K562 (cell line): ENCODE results near the gene TRABD. TPM values are rescaled to one million over a fixed set of nuclear protein-coding genes. Genes with fewer than 3 reads are reported as not detected.
A peak's percentile ranks its signal among the peaks of the same experiment; 100 is the strongest.

Experiments
- ELF4 ChIP-seq: fragments of 450-650 bp; formaldehyde crosslinking; IDR thresholded peaks from 2 replicates; pipeline ENCODE4 v1.4.0; 2022; ENCODE audit warnings: missing genetic modification characterization
- L3MBTL2 ChIP-seq: fragments of 450-650 bp; IDR thresholded peaks from 2 replicates; pipeline ENCODE4 v1.6.1; 2016; ENCODE audit warnings: mild to moderate bottlenecking, moderate library complexity
- MCM2 ChIP-seq: fragments of 450-650 bp; IDR thresholded peaks from 2 replicates; pipeline ENCODE4 v1.6.1; 2017; ENCODE audit warnings: low read depth, mild to moderate bottlenecking
- MYBL2 ChIP-seq, 2 experiments: fragments of 450-650 bp in 1 of 2; sonication (generic) in 1 of 2; formaldehyde crosslinking in 1 of 2; IDR thresholded peaks; 2 replicates each; pipeline versions ENCODE4 v1.6.1 to v1.8.1; 2017 to 2022; ENCODE audit warnings: borderline replicate concordance in 1 of 2, inconsistent platforms in 1 of 2, low read depth in 1 of 2, mild to moderate bottlenecking in 1 of 2, missing genetic modification reagents in 1 of 2, moderate library complexity in 1 of 2
- PHB2 ChIP-seq: fragments of 450-650 bp; IDR thresholded peaks from 2 replicates; pipeline ENCODE4 v1.6.1; 2017; ENCODE audit warnings: low read depth
- POLR3G ChIP-seq: IDR thresholded peaks from 2 replicates; pipeline ENCODE4 v1.6.1; 2011; ENCODE audit not compliant: insufficient read length, insufficient replicate concordance; ENCODE audit errors: extremely low read depth
- SNRNP70 ChIP-seq: fragments of 200-400 bp; formaldehyde crosslinking; optimal IDR thresholded peaks from 2 replicates; pipeline ENCODE3; 2017; ENCODE audit warnings: low read depth, low read length
- THRAP3 ChIP-seq: fragments of 450-650 bp; IDR thresholded peaks from 2 replicates; pipeline ENCODE4 v1.6.1; 2016; ENCODE audit warnings: mild to moderate bottlenecking, inconsistent platforms, borderline replicate concordance
- ZBTB17 ChIP-seq: fragments of 450-650 bp; formaldehyde crosslinking; IDR thresholded peaks from 2 replicates; pipeline ENCODE4 v1.4.0; 2020; ENCODE audit warnings: mild to moderate bottlenecking
- ZBTB7A ChIP-seq: IDR thresholded peaks from 2 replicates; pipeline ENCODE4 v1.6.1; 2011; ENCODE audit warnings: low read depth, mild to moderate bottlenecking, low read length, moderate library complexity, borderline replicate concordance; ENCODE audit not compliant: control insufficient read depth
- ZNF12 ChIP-seq: sonication (generic); formaldehyde crosslinking; IDR thresholded peaks from 2 replicates; pipeline ENCODE4 v1.4.0; 2020; ENCODE audit warnings: mild to moderate bottlenecking, missing genetic modification reagents
- ZNF583 ChIP-seq: fragments of 250-450 bp; sonication (Bioruptor Pico); IDR thresholded peaks from 2 replicates; pipeline ENCODE4 v1.4.0; 2020
- polyA plus RNA-seq, 8 experiments: library from polyadenylated mRNA; depleted of rRNA in 4 of 8; stranded (reverse) in 5 of 8; unstranded in 3 of 8; fragments of >200 nt; fragmentation: Nextera tagmentation in 2 of 8; fragmentation: Illumina TruSeq in 1 of 8; extraction: Ambion mirVana in 2 of 8; extraction: Trizol in 1 of 8; gene quantifications; 2 replicates each; pipeline versions ENCODE4 v1.2.1 to v1.2.3, GENCODE V29; 2011 to 2014; ENCODE audit warnings: inconsistent platforms in 1 of 8, missing spikeins in 1 of 8
- total RNA-seq, 7 experiments: library from RNA; depleted of rRNA in 6 of 7; stranded (reverse); fragments of >200 nt in 6 of 7; fragmentation: Illumina TruSeq in 2 of 7; extraction: Trizol in 2 of 7; gene quantifications; 2 replicates each; pipeline versions ENCODE4 v1.2.1 to v1.2.3, GENCODE V29; 2011 to 2021; ENCODE audit warnings: low replicate concordance in 1 of 7
- TF ChIP-seq, protein P1 (sequence below): sonication (generic); formaldehyde crosslinking; IDR thresholded peaks from 2 replicates; pipeline ENCODE4 v1.9.0; 2022; ENCODE audit warnings: mild to moderate bottlenecking, missing genetic modification reagents

Gene TRABD
- total and polyA plus RNA-seq, 9 of the 15 experiments (the other 6 are each of a cell fraction or from before 2014, with no cell fraction given), result 0.08 to 62.9 (median 14.0) TPM

DNA sequence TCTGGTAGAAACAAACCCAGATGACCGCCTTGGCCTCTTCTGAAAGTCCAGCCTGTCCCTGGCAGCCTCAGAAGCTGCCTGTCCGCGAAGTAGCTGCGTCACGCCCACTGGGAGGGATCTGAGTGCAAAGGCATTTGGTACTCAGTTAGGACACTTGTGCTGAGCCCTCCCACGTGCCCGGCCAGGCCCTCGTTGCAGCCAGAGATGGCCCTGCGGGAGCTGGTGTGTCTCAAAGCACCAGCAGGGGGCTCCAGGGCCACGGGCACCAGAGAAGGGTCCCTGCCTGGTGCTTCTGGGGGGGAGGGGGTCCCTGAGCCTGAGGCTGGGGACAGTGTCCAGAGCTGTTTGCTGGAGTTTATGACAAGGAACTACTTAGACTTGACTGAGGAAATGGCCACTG, 20.9 kb downstream of the TRABD start (continued):
- no peak for TF ChIP-seq SNRNP70
- no peak for TF ChIP-seq THRAP3
- TF ChIP-seq ZBTB7A, result peak; percentile 47; the same call in 1 of the 2 replicates
- TF ChIP-seq MCM2, result no peak
- no peak for TF ChIP-seq MYBL2 (IDR thresholded peaks at IDR 0.05; ENCODE audit: low read depth)
- TF ChIP-seq MYBL2 (CRISPR knock-in tag; IDR thresholded peaks at IDR 0.05; ENCODE audit: borderline replicate concordance), result no peak
- TF ChIP-seq L3MBTL2, result peak; percentile 38; the same call in 1 of the 2 replicates
- TF ChIP-seq, protein P1, sequence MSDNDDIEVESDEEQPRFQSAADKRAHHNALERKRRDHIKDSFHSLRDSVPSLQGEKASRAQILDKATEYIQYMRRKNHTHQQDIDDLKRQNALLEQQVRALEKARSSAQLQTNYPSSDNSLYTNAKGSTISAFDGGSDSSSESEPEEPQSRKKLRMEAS (CRISPR knock-in tag), result peak; percentile 35
- TF ChIP-seq ZBTB17 (CRISPR knock-in tag), result no peak
- no peak for TF ChIP-seq ZNF12 (CRISPR knock-in tag)
- no peak for TF ChIP-seq ZNF583 (CRISPR knock-in tag)
- no peak for TF ChIP-seq ELF4 (CRISPR knock-in tag)
- TF ChIP-seq PHB2, result no peak
- TF ChIP-seq POLR3G, result no peak
